Upper lobe of left lung (tissue), 4 donors: ENCODE results near the gene NKX2-3.

Experiments used
- POLR2A ChIP-seq, 4 donors: fragments of 450-650 bp; IDR thresholded peaks; one replicate each; pipeline ENCODE4 v1.5.1; 2016 to 2017; ENCODE audit warnings: antibody characterized with exemption in 4 of 4, mild to moderate bottlenecking in 2 of 4
- TF ChIP-seq, protein P1 (sequence below), 6 experiments: fragments of 450-650 bp in 4 of 6; fragments of 200-600 bp in 2 of 6; sonication (generic) in 2 of 6; IDR thresholded peaks; one replicate each; pipeline ENCODE4 v1.5.1; 2016 to 2019; ENCODE audit warnings: antibody characterized with exemption in 6 of 6

DNA sequence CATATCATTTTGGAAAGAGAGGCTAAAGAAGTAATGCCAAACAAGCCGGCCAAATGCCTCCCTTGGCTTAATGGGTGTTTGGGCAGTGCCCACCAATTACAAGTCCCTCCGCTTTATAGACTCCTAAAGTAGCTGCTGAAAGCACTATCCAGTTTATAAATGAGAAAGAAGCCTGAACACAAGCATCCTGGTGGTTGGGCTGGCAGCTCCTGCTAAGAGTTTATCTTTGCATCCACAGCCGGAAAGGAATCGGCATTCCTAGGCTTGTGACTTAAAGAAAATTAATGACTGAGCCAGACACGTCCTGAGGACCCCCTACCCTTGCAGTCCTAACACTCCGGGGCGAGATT is 13.1 kb upstream of the NKX2-3 start:
- no peak for TF ChIP-seq POLR2A (IDR thresholded peaks at IDR 0.05)
- TF ChIP-seq, protein P1, sequence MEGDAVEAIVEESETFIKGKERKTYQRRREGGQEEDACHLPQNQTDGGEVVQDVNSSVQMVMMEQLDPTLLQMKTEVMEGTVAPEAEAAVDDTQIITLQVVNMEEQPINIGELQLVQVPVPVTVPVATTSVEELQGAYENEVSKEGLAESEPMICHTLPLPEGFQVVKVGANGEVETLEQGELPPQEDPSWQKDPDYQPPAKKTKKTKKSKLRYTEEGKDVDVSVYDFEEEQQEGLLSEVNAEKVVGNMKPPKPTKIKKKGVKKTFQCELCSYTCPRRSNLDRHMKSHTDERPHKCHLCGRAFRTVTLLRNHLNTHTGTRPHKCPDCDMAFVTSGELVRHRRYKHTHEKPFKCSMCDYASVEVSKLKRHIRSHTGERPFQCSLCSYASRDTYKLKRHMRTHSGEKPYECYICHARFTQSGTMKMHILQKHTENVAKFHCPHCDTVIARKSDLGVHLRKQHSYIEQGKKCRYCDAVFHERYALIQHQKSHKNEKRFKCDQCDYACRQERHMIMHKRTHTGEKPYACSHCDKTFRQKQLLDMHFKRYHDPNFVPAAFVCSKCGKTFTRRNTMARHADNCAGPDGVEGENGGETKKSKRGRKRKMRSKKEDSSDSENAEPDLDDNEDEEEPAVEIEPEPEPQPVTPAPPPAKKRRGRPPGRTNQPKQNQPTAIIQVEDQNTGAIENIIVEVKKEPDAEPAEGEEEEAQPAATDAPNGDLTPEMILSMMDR (IDR thresholded peaks at IDR 0.05) = no peak
